ENCODE measurements around the gene PTPN22.

PTPN22 gene

DNA sequence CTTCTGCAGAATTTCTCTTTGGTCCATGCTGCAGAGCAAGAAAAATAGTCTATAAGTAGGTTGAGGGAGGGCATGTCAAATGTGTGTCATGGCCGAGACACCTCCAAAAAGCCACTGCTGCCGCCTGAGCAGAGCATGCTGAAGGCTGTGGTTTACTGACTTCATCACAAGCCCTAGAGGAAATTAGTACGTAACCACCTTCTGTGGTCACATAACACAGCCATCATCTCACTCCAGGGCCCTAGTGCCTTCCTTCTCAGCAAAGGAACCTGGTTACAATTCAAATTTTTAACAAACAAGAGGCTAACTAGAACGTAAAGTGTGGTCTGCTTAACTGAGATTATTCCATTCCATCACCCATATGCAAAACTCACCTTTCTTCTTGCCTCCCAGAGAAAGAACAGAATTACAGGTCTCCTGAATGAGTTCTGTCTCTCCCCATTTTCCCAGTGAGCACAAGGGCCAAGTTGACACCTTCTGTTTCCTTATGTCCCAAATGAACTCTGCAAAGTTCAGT lies at the start of gene PTPN22:
Gene PTPN22 (minus strand): TSS at position 116 of the 517 bp plus-strand sequence.
- no peak for DNase-seq

DNA sequence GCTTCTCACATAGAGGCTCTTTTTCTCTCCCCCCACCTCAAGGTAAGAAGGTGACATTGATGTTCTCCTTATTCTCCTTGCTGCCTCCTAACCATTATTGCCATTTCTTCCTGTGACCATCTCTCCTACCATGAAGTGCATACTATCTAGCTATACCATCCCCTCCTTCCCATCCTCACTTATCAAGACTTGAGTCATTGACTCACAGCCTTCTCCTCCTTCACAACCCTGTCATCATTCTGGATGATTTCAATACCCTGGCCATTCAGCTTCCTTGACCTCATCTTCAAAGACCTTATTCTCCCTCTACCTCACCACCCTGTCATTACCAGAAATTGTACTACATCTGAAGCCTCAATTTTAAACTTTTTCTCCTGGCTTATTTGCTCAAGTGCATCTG lies 46.7 kb upstream of the PTPN22 start:
- no peak for DNase-seq

DNA sequence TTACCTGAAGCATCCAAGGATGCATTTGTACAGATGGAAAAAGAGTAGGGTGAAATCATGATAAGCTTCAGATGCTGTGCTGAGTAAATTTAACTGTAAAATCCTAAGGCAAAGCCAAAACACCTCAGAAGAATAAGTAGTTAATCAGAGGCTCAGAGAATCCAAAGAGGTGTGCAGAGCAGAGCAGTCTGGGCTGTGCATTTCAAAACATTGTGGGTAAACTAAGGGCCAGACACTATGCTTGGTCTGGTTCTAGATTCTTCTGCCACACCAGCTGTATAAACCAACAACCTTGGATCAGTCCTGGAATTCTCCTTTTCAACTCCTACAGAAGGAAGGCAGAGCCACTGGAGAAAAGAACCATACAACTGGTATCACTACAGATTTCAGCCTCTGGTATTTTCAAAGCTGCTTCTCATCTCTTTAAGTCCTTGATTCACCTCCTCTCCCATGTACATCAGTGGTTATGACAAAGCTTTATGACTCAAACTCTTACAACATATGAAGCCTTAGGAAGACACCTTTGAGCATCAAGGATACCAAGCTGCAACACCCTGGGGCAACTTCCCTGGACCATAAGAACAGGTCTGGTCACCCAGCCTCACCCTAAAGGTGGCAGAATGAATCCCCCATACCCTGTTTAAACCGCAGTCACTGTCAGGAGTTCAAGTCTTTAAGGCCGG lies 46.0 kb upstream of the PTPN22 start:
- no peak for DNase-seq

DNA sequence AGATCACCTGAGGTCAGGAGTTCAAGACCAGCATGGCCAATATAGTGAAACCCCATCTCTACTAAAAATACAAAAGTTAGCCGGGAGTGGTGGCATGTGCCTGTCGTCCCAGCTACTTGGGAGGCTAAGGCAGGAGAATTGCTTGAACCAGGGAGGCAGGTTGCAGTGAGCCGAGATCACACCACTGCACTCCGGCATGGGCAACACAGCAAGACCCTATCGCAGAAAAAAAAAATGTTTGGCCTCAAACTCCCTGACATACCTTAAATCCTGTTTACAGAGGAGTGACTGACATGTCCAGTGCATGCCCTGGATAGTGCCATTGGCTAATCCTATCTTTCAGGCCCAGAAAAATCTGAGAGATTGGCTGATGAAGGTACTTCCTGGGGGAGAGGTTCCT lies 45.5 kb upstream of the PTPN22 start:
- no peak for DNase-seq

DNA sequence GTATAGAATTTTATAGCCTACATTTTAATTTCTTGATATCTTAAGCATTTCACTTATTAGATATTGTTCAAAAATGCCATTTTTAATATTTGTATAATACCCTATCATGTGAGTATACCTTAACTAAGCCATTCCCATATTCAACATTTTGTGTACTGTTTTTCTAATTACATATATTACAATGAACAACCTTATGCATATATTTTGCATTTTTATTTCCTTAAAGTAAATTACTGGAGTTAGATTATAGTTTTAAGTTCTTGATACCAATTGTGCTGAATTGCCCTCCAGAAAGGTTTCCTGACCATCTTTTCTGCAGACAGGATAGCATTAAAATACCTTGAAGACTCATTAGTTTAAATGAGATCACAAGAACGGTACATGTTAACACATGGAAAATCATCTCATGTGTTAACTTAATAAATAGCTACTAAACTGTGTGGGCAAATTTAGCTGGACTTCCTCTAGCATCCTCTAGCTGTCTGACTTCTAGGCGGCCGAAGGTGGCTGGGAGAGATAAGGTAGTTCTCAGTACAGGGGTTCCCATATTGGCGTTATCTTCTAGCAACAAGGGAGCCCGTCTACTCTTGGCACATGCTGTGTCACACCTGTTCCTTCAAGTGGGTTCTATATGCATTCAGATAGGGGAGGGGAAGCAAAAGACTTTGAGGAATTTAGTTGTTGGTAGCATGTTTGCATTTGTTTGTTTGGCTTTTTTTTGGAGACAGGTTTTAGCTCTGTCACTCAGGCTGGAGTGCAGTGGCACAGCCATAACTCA lies 42.6 kb upstream of the PTPN22 start:
- no peak for DNase-seq

DNA sequence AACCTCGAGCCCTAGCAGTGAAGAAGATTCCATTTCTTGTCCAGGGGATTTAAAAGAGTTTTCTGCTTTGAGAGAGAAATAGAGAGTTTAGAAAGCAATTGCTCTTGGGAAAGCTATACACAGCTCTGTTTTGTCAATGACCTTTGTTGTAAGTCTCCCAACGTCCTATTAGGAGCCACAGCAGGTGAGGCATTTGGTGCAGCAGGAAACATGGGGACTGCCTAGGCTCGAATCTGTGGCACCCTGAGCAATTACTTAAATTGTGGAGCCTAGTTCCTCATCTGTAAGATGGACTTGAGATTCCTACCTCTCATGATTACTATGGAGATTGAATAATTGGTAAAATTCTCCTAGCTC lies 41.8 kb upstream of the PTPN22 start:
- DNase-seq, result no peak

DNA sequence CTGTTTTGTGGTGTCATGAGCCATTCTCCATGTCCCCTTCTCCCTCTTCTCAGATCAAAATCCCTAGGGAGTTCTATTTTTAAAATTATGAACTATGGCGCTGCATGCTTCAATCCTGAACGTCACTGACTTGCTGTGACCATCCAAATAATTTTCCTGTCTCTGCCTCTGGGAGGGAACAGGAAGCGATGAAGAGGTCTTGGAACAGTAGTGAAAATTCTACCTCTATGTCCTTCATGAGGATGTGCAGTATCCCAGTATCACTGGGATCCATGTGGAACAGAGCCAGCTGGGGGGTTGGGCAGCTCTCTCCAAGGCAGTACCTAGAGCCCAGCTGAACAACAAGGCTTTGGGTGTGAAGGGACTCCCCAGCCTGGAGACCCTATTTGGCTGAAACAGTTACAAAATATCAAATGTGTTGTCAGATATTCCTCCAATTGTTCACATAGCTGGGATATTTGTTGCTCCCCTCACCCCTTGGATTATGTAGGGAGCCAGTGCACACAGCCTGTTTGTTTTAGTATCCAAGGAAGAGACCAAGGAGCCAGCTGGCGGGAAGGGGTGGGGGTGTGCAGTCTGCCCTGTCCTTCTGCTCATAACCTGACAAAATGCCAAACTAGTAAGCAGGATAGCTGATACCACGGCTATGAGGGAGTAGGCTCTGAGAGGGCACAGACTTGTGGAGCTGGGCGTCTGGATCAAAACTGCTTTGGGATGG lies 41.2 kb upstream of the PTPN22 start:
- no peak for DNase-seq

DNA sequence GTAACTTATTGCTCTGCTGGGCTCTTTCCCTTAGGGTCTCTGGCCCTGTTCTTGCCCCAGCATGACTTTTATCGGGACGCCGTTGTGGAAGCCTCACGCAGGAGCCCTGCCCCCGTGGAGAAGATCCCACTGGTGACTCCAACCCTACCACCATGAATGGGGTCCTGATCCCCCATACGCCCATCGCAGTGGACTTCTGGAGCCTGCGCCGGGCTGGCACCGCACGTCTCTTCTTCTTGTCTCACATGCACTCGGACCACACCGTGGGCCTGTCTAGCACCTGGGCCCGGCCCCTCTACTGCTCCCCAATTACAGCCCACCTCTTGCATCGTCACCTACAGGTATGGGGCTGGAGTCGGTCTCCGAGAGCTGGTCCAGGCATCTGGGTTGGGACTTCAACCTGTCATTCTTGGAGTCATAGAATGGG lies 33.9 kb upstream of the PTPN22 start:
- peak; percentile 15 for DNase-seq

DNA sequence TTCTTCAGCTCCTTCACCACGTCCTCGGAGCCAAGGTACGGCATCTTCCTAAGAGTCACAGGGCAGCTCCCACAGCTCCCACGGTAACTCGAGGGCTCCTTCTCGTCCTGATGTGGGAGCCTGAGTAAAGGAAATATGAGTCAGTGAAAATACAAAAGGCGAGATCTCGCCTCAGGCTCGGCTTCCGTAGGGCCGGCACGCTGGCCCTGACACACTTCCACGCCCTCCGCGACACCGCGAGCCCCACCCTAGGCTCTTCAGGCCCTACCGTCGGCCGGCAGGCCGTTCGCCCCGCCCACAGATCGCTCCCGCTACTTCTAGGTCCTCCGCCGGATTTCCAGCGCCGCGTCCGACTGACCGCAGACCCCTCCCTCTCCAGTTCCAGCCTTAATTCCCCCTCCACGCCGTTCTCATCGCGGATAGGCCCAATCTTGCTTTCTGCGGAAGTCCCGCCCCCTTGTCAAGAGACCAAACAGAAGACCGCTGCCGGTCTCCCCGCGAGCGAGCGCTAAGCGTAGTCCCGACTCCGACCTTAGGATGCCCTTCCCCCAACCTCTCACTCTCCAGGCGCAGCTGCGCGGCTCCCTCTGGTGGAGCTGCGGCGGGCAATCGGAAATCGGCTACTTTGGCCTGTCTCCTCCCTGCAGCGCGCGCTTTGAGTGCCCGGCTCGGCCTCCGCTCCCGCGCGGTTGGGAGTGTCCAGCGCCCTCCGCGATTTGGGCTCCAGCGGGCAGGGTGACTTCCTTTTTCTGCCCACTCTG lies 33.3 kb upstream of the PTPN22 start, which contains the start of the genes AP4B1 and DCLRE1B:
Gene AP4B1 (minus strand): TSS at position 126 of the 761 bp plus-strand sequence. CDS start 82 bp downstream, at position 44.
Gene DCLRE1B (plus strand): TSS at position 653 of the 761 bp plus-strand sequence. CDS start 261 bp downstream, outside the sequence.
- DNase-seq, result peak; percentile 100

DNA sequence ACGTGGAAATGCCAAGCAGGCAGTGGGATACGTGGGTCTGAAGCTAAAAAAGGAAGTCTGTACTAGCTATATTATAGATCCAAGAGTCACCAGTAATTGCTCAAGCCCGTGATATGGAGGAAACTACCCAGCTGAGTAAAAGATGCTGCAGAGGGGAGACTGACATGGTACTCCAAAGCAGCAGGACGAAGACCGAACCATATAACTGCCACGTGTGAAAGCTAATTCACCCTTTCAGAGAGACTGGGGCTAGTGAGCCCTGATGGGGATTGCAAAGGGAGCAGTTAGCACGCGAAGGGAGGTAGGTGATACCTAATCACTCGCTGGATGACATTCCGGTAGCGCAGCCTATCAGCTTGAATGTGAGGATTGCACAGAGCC lies 32.8 kb upstream of the PTPN22 start:
- DNase-seq, result peak; percentile 66

DNA sequence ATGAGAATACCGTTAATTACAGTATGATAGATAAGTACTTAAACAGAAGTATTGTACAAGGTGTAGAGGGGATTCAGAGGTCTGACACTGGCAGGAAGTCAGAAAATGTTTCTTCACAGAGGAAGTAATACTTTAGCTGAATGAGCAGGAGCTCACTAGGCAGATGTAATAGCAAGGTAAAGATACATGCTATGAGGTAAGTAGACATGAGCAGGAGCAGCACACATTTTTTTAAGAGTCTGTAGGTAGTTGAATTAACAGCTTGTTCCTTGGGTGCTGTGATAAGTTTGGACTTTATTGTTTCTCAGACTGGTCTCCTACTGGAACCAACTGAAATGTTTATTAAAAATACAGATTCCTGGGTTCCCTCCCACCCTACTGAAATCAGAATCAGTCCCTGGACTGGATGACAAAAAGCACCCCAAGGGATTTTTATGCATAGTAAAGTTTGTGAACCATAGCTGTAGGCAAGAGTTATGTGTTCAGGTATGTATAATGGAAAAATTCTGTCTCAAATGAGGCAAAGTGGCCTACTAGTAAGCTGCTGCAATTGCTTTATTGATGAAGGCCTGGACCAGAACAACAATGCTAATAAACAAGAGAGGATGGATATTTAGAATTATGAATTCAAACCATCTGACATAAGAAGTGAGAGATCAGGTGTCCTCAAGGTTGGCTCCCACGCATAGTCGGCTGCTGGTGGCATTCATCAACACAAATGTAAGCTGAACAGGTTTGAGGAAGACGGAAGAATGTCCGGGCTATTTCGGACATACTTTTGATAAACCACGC lies 32.2 kb upstream of the PTPN22 start:
- no peak for DNase-seq

DNA sequence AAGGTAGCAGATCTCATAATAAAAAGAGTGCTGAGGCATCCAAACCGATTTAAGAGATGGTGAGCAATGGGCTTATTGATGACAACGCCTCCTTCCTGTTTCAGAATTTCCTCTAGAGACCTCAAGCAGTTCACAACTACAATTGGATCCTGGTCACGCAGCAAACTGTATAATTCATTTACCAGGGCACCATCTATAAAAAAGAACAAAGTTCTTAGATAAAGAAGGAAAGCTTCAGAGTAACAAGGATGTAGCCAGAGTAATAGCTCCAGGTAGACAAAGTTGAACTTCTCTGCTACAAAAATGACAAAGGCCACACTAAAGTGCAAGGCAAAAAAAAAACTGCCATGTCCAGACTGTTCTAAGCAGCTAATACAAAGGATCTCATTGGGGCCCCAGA lies 29.7 kb upstream of the PTPN22 start:
- no peak for DNase-seq

DNA sequence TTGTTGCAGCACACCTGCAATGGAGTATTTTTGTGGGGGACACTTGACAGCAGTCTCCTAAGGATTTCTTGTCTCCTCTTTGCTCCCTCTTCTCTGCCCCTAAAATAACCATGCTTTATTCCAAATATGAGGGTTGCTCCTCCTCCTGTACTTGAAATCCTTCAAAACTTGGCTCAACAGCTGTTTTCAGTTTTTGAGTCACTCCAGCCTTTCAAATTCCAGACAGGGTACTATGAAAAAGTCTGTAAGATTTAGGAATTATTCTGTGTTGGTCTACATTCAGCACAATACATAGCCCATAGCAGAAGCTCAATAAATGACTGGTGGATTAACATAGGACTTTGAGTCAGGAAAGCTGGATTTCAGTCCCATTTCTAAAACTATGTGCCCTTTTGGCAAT lies 27.6 kb upstream of the PTPN22 start:
- DNase-seq, result no peak

DNA sequence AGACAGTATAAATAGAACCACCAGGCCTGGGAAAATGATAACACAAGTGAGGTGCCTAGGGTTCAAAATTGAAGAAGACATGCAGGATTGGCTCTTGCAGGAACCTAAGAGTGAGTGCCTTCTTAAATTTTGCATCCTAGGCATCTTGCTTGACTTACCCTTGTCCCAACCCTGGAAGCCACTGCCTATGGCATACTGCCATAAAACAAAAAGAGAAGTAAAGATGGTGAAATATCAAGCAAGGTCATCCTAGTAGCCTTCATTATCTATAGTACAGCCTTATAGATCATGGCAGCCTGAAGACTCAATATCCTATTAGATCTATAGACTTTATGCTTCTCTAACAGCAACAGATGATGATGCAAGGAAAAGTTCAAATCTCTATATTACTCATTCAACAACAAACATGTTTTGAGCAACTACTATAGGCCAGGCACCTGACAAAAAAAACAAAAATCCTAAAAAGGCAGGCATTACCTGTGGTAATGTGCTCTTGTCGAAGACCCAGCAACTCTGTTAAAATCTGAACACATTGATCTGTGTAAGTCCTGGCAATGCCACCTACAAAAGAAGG lies 26.8 kb upstream of the PTPN22 start:
- no peak for DNase-seq

DNA sequence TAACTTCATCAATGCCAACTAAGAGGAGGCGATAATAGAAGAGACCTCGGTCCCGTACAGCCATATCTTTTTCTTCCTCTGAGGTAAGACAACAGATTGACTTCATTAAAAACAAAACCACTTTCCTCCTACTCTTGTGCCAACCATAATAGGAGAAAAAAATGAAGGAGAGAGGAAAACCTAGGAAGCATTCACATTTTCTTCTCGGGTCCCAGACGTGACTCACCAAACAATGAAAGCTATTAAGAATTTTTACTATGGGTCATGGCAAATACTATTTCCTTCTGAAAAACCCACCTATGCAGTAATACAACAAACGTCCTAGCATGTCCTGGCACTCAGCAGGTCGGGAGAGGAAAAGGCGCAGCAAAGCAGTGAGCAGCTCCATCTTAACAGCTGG lies 24.4 kb upstream of the PTPN22 start:
- DNase-seq, result no peak

DNA sequence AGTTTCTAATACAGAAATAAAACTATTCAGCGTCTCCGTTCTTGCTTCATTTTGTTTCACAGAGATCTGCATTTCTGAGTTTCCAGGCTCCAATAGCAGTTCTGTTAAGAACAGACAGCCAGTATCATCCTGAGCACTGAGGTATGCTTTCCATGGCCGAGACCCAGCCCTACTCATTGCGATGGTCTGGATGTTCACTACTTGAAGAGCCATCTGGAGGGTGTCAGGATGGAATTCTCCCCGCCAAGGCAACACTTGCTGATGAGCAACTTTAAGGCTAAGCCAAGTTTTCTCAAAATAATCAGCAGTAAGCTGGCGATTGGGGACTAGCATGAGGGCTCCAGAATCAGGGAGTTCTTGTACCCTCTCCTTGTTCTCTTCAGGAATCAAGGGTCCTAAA lies 23.6 kb upstream of the PTPN22 start:
- DNase-seq, result no peak

DNA sequence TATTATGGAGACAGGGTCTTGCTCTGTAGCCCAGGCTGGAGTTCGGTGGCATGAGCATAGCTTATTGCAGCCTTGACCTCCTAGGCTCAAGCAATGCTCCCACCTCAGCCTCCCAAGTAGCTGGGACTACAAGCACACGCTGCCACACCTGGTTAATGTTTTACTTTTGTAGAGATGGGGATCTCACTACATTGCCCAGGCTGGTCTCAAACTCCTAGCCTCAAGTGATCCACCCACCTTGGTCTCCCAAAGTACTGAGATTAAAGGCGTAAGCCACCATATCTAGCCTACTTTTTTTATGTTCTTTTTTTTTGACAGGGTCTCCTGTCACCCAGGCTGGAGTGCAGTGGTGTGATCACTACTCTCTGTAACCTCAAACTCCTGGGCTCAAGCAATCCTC lies 21.8 kb upstream of the PTPN22 start:
- no peak for DNase-seq

DNA sequence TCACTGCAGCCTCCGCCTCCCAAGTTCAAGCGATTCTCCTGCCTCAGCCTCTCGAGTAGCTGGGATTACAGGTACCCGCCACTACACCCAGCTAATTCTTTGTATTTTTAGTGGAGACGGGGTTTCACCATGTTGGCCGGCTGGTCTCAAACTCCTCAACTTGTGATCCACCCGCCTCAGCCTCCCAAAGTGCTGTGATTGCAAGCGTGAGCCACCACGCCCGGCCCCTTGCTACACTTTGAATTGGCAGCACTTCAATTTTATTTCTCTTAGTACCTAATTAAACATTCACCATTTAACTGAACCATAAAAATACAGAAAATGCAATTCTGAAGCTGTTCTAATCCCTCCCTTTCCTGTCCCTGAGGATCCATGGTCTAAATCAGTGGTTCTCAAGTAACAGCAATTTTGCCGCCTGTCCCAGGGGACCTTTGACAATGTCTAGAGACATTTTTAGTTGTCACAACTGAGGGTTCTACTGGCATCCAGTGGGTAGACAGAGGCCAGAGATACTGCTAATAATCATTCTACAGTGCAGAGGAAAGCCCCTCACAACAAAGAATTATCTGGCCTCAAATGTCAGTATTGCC lies 20.2 kb upstream of the PTPN22 start:
- DNase-seq, result no peak

DNA sequence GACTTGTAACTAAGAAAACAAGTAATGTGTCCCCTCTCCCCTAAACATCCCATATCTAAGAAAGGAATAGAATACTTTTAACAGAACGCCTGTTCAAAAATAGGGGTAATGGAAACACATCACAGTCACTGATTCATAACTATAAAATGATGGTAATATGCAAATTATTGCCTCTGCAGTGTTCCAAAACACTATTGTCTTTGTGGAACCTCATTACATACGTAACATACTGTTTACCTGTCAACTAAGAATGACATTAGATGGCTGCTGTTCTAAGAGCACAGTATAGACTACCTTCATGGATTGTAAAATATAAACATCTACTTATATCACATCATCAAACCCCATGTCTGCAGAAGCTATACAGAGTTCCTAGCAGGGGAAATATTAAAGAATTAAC lies 19.3 kb upstream of the PTPN22 start:
- DNase-seq, result no peak

DNA sequence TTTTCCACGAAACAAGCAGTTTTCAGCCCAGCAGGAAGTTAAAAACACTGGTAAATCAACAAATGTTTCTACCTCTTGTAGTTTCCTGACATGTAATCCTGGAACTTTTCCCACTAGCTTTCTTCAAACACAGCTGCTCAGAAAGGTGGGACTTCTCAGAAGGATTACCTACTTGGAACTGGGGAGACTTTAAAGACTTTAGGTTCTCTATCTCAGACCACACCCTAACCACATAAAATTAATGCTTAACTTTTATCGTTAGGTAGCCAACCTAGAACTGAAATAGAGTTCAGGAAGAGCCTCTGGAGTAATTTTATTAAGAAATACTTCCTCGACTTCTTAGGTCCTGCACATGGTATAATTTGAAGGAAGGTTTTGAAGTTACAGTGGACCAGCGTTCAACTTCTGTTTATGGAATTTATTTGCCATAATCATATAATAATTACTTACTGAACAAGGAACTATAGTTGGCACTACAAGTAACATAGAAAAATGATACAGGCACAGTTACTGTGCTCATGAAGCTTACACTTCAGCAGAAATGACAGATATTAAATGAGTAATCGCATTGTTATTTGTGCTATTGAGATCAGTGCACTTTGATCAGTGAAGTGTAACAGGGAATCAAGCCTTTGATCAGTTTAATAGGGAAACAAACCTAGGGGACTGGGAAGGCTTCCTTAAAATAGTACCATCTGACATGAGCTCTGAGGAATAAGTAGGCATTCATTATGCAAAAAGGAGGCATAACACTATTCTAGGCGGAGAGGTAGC lies 16.1 kb upstream of the PTPN22 start, which contains the start of gene BCL2L15:
Gene BCL2L15 (minus strand): TSS at position 180 of the 774 bp plus-strand sequence. CDS start 206 bp downstream, outside the sequence.
- no peak for DNase-seq
